Measurements from ENCODE around the gene TNFRSF25.
"Not testable (repeated sequence)": the region's sequence is repeated elsewhere in the genome, so short reads cannot be mapped to it uniquely, and the experiment has no call there.

Gene TNFRSF25

DNA sequence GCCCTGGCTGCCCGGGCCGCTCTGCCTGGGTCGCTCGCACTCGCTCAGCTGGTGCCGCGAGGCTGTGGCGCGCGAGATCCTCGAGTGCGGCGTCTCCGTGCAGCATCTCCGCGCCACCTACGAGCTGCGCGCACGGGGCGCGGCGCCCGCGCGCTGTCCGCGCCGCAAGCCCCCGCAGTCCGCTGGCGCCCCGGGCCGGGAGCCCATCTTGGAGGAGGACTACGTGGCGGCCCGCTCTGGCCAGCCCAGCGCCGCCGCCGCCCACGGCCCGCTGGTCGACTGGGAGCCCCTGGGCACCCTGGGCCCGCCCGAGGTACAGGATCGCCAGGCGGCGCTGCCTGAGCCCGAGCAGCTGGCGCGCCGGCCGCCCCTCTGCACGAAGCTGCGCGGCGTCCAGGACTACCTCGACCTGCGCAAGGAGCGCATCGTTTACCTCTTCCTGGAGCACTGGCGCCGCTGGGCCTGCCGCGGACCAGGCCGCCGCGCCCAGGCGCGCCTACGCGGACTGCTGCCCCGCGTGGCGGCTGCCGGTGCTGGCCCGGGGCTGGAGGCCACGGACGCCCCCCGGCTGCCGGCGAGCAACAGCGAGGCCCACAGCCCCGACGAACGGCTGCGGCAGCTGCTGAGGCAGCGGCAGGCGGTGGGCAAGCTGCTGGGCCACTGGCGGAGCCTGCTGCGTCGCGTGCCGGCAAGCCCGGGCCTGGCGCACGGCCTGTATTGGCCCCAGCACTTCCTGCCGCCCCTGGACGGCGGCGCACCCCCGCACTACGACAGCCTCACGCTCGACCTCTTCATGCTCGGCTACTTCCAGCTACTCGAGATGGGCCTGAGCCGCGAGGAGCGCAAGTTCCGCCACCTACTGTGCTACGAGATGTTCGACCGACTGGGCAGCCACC lies 10.9 kb downstream of the TNFRSF25 start:
- H3K9me2 ChIP-seq (ENCODE audit: low read depth, low read length): no peaks in the 10 kb centered on the region
- H3K4me3 ChIP-seq (ENCODE audit: low read depth, low read length, poor library complexity, severe bottlenecking): no peak overlapping the region
- no peaks in the 10 kb centered on the region for H3K36me3 ChIP-seq (ENCODE audit: insufficient read depth, low read length)
- H3K9ac ChIP-seq (ENCODE audit: low read length): no peak overlapping the region
- no peaks in the 10 kb centered on the region for H3K27me3 ChIP-seq (ENCODE audit: insufficient read depth, low read length)
- no peaks in the 10 kb centered on the region for H3K79me2 ChIP-seq (ENCODE audit: insufficient read depth, low read length)
- H4K20me1 ChIP-seq (ENCODE audit: insufficient read depth, low read length): no peaks in the 10 kb centered on the region
- peaks cover 4% of the 10 kb centered on the region for H3K4me1 ChIP-seq (ENCODE audit: insufficient read depth, low read length, severe bottlenecking)
- H3K9me3 ChIP-seq (ENCODE audit: low read length): no peaks in the 10 kb centered on the region
- H3F3A ChIP-seq (ENCODE audit: insufficient read depth, low read length): no peaks in the 10 kb centered on the region
- H3K27ac ChIP-seq (ENCODE audit: low read depth, low read length, poor library complexity, severe bottlenecking): no peak overlapping the region
- no peak overlapping the region for H2AFZ ChIP-seq (ENCODE audit: low read length)
- no peak overlapping the region for H3K4me2 ChIP-seq (ENCODE audit: low read length)
- no peak for TF ChIP-seq EZH2 (IDR thresholded peaks at IDR 0.05; ENCODE audit: borderline replicate concordance, low read length)
- TF ChIP-seq, protein P1, sequence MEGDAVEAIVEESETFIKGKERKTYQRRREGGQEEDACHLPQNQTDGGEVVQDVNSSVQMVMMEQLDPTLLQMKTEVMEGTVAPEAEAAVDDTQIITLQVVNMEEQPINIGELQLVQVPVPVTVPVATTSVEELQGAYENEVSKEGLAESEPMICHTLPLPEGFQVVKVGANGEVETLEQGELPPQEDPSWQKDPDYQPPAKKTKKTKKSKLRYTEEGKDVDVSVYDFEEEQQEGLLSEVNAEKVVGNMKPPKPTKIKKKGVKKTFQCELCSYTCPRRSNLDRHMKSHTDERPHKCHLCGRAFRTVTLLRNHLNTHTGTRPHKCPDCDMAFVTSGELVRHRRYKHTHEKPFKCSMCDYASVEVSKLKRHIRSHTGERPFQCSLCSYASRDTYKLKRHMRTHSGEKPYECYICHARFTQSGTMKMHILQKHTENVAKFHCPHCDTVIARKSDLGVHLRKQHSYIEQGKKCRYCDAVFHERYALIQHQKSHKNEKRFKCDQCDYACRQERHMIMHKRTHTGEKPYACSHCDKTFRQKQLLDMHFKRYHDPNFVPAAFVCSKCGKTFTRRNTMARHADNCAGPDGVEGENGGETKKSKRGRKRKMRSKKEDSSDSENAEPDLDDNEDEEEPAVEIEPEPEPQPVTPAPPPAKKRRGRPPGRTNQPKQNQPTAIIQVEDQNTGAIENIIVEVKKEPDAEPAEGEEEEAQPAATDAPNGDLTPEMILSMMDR (IDR thresholded peaks at IDR 0.05; ENCODE audit: low read length): no peak

GRCh38 chr1:6453895-6454855 lies 11.8 kb downstream of the TNFRSF25 start:
- H3K27ac ChIP-seq (ENCODE audit: low read depth, low read length, poor library complexity, severe bottlenecking); H2AFZ ChIP-seq (ENCODE audit: low read length); H3K27me3 ChIP-seq (ENCODE audit: insufficient read depth, low read length); H3K36me3 ChIP-seq (ENCODE audit: insufficient read depth, low read length); H3F3A ChIP-seq (ENCODE audit: insufficient read depth, low read length); H3K9me2 ChIP-seq (ENCODE audit: low read depth, low read length); H3K79me2 ChIP-seq (ENCODE audit: insufficient read depth, low read length); H3K4me2 ChIP-seq (ENCODE audit: low read length); H3K4me1 ChIP-seq (ENCODE audit: insufficient read depth, low read length, severe bottlenecking); H4K20me1 ChIP-seq (ENCODE audit: insufficient read depth, low read length); H3K4me3 ChIP-seq (ENCODE audit: low read depth, low read length, poor library complexity, severe bottlenecking); H3K9ac ChIP-seq (ENCODE audit: low read length); H3K9me3 ChIP-seq (ENCODE audit: low read length): not testable (repeated sequence)

DNA sequence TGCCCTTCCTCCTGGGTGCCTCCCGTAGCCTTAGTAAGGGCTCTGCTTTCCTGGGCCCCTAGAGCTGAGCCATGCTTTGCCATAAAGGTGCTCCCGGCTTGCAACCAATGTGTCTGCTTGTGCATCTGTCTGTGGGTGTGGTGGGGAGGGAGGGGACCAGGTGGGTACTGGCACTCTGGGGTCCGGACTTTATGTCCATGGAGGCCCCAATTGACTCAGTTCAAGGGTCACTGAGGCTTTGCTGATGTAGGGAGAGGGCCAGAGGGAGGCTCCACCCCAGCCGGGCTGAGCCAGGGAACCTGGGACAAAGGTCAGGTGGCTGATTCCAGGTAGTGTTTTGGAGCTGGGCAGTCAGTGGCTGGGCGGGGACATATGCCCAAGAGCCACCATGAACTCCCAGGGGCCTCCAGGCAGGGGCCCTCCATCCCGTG lies 15.0 kb downstream of the TNFRSF25 start:
- Histone ChIP-seq H3F3A (ENCODE audit: insufficient read depth, low read length) (no peaks in the 10 kb centered on the region), H2AFZ (ENCODE audit: low read length) (no peak overlapping the region), H3K9me2 (ENCODE audit: low read depth, low read length) (no peaks in the 10 kb centered on the region), H3K27me3 (ENCODE audit: insufficient read depth, low read length) (peaks cover 8% of the 10 kb centered on the region), H3K36me3 (ENCODE audit: insufficient read depth, low read length) (no peaks in the 10 kb centered on the region), H3K4me1 (ENCODE audit: insufficient read depth, low read length, severe bottlenecking) (peaks cover 16% of the 10 kb centered on the region), H3K4me2 (ENCODE audit: low read length) (no peak overlapping the region), H3K27ac (ENCODE audit: low read depth, low read length, poor library complexity, severe bottlenecking) (no peak overlapping the region), H3K79me2 (ENCODE audit: insufficient read depth, low read length) (no peaks in the 10 kb centered on the region), H4K20me1 (ENCODE audit: insufficient read depth, low read length) (no peaks in the 10 kb centered on the region), H3K4me3 (ENCODE audit: low read depth, low read length, poor library complexity, severe bottlenecking) (no peak overlapping the region), H3K9ac (ENCODE audit: low read length) (no peak overlapping the region), H3K9me3 (ENCODE audit: low read length) (no peaks in the 10 kb centered on the region)
- TF ChIP-seq, protein P1 (IDR thresholded peaks at IDR 0.05; ENCODE audit: low read length): no peak
- TF ChIP-seq EZH2 (IDR thresholded peaks at IDR 0.05; ENCODE audit: borderline replicate concordance, low read length): no peak

- not testable (repeated sequence) for H3K36me3 ChIP-seq (ENCODE audit: insufficient read depth, low read length); H2AFZ ChIP-seq (ENCODE audit: low read length); H3K4me3 ChIP-seq (ENCODE audit: low read depth, low read length, poor library complexity, severe bottlenecking); H3K4me2 ChIP-seq (ENCODE audit: low read length); H4K20me1 ChIP-seq (ENCODE audit: insufficient read depth, low read length); H3K9ac ChIP-seq (ENCODE audit: low read length); H3K27ac ChIP-seq (ENCODE audit: low read depth, low read length, poor library complexity, severe bottlenecking); H3K79me2 ChIP-seq (ENCODE audit: insufficient read depth, low read length); H3F3A ChIP-seq (ENCODE audit: insufficient read depth, low read length); H3K9me3 ChIP-seq (ENCODE audit: low read length); H3K9me2 ChIP-seq (ENCODE audit: low read depth, low read length); H3K27me3 ChIP-seq (ENCODE audit: insufficient read depth, low read length)
- H3K4me1 ChIP-seq (ENCODE audit: insufficient read depth, low read length, severe bottlenecking): peaks cover 16% of the 10 kb centered on the region
These were observed 15.5 kb downstream of the TNFRSF25 start for GRCh38 chr1:6450486-6450885.

Data from OCI-LY1 (cell line).